GM18511 (cell line): Measurements from ENCODE around the gene GATA2.

Experiments
- ATAC-seq: cut with Tn5 transposase; IDR thresholded peaks from one replicate; pipeline ENCODE4 v1.9.1; 2021; ENCODE audit warnings: mild to moderate bottlenecking, moderate library complexity; ENCODE audit not compliant: unreplicated experiment

The GATA2 gene

GRCh38 chr3:128476659-128477058, 16.3 kb downstream of the GATA2 start:
- ATAC-seq, result no peak

- no peak for ATAC-seq
Observed at GRCh38 chr3:128475355-128475754, 17.6 kb downstream of the GATA2 start.

GRCh38 chr3:128473737-128474136, 19.3 kb downstream of the GATA2 start:
- ATAC-seq, result no peak

- ATAC-seq, result no peak
Observed at GRCh38 chr3:128473180-128473519, 19.9 kb downstream of the GATA2 start.

- ATAC-seq, result no peak
Observed at GRCh38 chr3:128472449-128473179, 20.4 kb downstream of the GATA2 start.

- no peak for ATAC-seq
Observed at GRCh38 chr3:128471720-128472119, 21.3 kb downstream of the GATA2 start.

- no peak for ATAC-seq
Observed at GRCh38 chr3:128471110-128471509, 21.9 kb downstream of the GATA2 start.

GRCh38 chr3:128470134-128470899, 22.7 kb downstream of the GATA2 start:
- ATAC-seq, result no peak

GRCh38 chr3:128469556-128469955, 23.4 kb downstream of the GATA2 start:
- ATAC-seq, result no peak

- ATAC-seq, result no peak
Observed at GRCh38 chr3:128468791-128469527, 24.0 kb downstream of the GATA2 start.

GRCh38 chr3:128468285-128468790, 24.7 kb downstream of the GATA2 start:
- no peak for ATAC-seq

GRCh38 chr3:128466840-128467541, 26.0 kb downstream of the GATA2 start, which contains the start of gene DNAJB8:
Gene DNAJB8 (minus strand): TSS chr3:128466890. CDS start chr3:128463245, 3,645 bp downstream.
- no peak for ATAC-seq

GRCh38 chr3:128464702-128465101, 28.3 kb downstream of the GATA2 start:
- no peak for ATAC-seq

- no peak for ATAC-seq
Observed at GRCh38 chr3:128464188-128464587, 28.8 kb downstream of the GATA2 start.

GRCh38 chr3:128463771-128464170, 29.2 kb downstream of the GATA2 start:
- ATAC-seq, result no peak

- ATAC-seq, result no peak
Observed at GRCh38 chr3:128463354-128463753, 29.6 kb downstream of the GATA2 start.

- no peak for ATAC-seq
Observed at GRCh38 chr3:128462931-128463330, 30.1 kb downstream of the GATA2 start.

GRCh38 chr3:128462341-128462910, 30.6 kb downstream of the GATA2 start:
- ATAC-seq, result no peak

GRCh38 chr3:128461731-128462130, 31.3 kb downstream of the GATA2 start:
- ATAC-seq, result no peak

GRCh38 chr3:128459461-128459820, 33.6 kb downstream of the GATA2 start:
- ATAC-seq, result no peak
